ENCODE data around the gene RTCA. TPM values are rescaled to one million over a fixed set of nuclear protein-coding genes. Genes with fewer than 3 reads are reported as not detected.

Gene RTCA
- total RNA-seq, 1 experiment from 2014 or later = 26.5 TPM

- no peak overlapping the region for H3K9ac ChIP-seq (ENCODE audit: low read length)
- no peaks in the 10 kb centered on the region for H4K20me1 ChIP-seq (ENCODE audit: insufficient read depth)
- TF ChIP-seq YY1 (IDR thresholded peaks at IDR 0.05; ENCODE audit: extremely low read depth, insufficient replicate concordance, low read depth, low read length) = no peak
- TF ChIP-seq RAD21 (IDR thresholded peaks at IDR 0.05; ENCODE audit: low read depth) = no peak
- TF ChIP-seq FOSL1 (IDR thresholded peaks at IDR 0.05; ENCODE audit: low read depth) = no peak
- TF ChIP-seq SP1 (IDR thresholded peaks at IDR 0.05; ENCODE audit: low read depth) = no peak
- TF ChIP-seq EZH2 (IDR thresholded peaks at IDR 0.05) = no peak
- TF ChIP-seq POLR2A (IDR thresholded peaks at IDR 0.05; ENCODE audit: borderline replicate concordance, extremely low read depth, insufficient read depth, insufficient read length) = no peak
- no peak for TF ChIP-seq JUND (IDR thresholded peaks at IDR 0.05)
- no peak for TF ChIP-seq ZNF274 (IDR thresholded peaks at IDR 0.05; ENCODE audit: low read depth, low read length)
- no peak for TF ChIP-seq TCF7L2 (IDR thresholded peaks at IDR 0.05; ENCODE audit: borderline replicate concordance, extremely low read depth, insufficient read depth, insufficient read length)
- H3K36me3 ChIP-seq (ENCODE audit: control insufficient read depth in 1 of 2, insufficient read depth in 2 of 2, low read length in 2 of 2) = no peaks in the 10 kb centered on the region
- H3K4me3 ChIP-seq (replicated peaks in 1 of 2; ENCODE audit: low read depth in 1 of 2, low read length in 2 of 2) = no peak overlapping the region
- no peak overlapping the region for H2AFZ ChIP-seq (ENCODE audit: low read depth, low read length, poor library complexity, severe bottlenecking)
- POLR2A ChIA-PET = no interaction called here
- H3K4me2 ChIP-seq (ENCODE audit: low read length) = no peak overlapping the region
- no TSS peak for BruUV-seq (replicated peaks)
- no peaks in the 10 kb centered on the region for H3K79me2 ChIP-seq (ENCODE audit: insufficient read depth, low read length)
- H3K4me1 ChIP-seq (ENCODE audit: control insufficient read depth in 1 of 2, insufficient read depth in 2 of 2, low read length in 2 of 2) = no peaks in the 10 kb centered on the region; a peak in 1 of 4 replicates
- H3K27ac ChIP-seq (ENCODE audit: low read depth, low read length) = no peak overlapping the region
- no peaks in the 10 kb centered on the region for H3K9me3 ChIP-seq (ENCODE audit: control insufficient read depth in 1 of 2, insufficient read depth in 1 of 2, low read depth in 1 of 2, low read length in 2 of 2)
- no peak for DNase-seq (ENCODE audit: low read depth, low spot score)
- intact Hi-C loops (cut with micrococcal nuclease) = no loop called here
- RAD21 ChIA-PET (ENCODE audit: low non-redundant PET in 1 of 2, low total read pairs in 2 of 2, uncharacterized antibody in 2 of 2, unreplicated experiment in 2 of 2) = no interaction called here
- CTCF ChIA-PET = no interaction called here
- ATAC-seq = no peak
- H3K27me3 ChIP-seq (ENCODE audit: insufficient read depth, low read length) = no peaks in the 10 kb centered on the region
- no peaks in the 10 kb centered on the region for H3K9me2 ChIP-seq (ENCODE audit: insufficient read depth)
Measured at GRCh38 chr1:100323419-100324106, 57.5 kb downstream of the RTCA start.
